OCI-LY3 (cell line): ENCODE measurements around the gene MTCL1.

Experiments used
- EZH2phosphoT487 ChIP-seq: fragments of 200-600 bp; shearing (Covaris generic); IDR thresholded peaks from 2 replicates; pipeline ENCODE4 v1.6.1; 2018; ENCODE audit warnings: antibody characterized with exemption, mixed run types, low read depth
- TF ChIP-seq, protein P1 (sequence below): fragments of 200-600, 300-600 bp; sonication (generic); IDR thresholded peaks from 2 replicates; pipeline ENCODE4 v1.5.1; 2014; ENCODE audit warnings: antibody characterized with exemption, low read length, low read depth

- TF ChIP-seq, protein P1, sequence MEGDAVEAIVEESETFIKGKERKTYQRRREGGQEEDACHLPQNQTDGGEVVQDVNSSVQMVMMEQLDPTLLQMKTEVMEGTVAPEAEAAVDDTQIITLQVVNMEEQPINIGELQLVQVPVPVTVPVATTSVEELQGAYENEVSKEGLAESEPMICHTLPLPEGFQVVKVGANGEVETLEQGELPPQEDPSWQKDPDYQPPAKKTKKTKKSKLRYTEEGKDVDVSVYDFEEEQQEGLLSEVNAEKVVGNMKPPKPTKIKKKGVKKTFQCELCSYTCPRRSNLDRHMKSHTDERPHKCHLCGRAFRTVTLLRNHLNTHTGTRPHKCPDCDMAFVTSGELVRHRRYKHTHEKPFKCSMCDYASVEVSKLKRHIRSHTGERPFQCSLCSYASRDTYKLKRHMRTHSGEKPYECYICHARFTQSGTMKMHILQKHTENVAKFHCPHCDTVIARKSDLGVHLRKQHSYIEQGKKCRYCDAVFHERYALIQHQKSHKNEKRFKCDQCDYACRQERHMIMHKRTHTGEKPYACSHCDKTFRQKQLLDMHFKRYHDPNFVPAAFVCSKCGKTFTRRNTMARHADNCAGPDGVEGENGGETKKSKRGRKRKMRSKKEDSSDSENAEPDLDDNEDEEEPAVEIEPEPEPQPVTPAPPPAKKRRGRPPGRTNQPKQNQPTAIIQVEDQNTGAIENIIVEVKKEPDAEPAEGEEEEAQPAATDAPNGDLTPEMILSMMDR = no peak
- TF ChIP-seq EZH2phosphoT487 = no peak
These were observed 24.9 kb downstream of the MTCL1 start for GRCh38 chr18:8730080-8730827.
